ENCODE data around the gene USP31. TPM values are rescaled to one million over a fixed set of nuclear protein-coding genes. Genes with fewer than 3 reads are reported as not detected.

The USP31 gene
- total RNA-seq, 1 experiment from 2014 or later: 17.4 TPM

GRCh38 chr16:23196539-23196938 is 47.3 kb upstream of the USP31 start:
- Mint-ChIP-seq H3K27ac (no peak overlapping the region), H3K4me1 (peaks cover 40% of the 10 kb centered on the region), H3K27me3 (ENCODE audit: low read depth) (peaks cover 4% of the 10 kb centered on the region; the same call in 1 of the 2 replicates), H3K4me3 (no peak overlapping the region), H3K36me3 (no peaks in the 10 kb centered on the region), H3K9me3 (no peaks in the 10 kb centered on the region)
- no peak for TF ChIP-seq IRF1 (CRISPR knock-in tag; IDR thresholded peaks at IDR 0.05)
- no peak for TF ChIP-seq CDX4 (CRISPR knock-in tag; IDR thresholded peaks at IDR 0.05; ENCODE audit: borderline replicate concordance)
- TF ChIP-seq HMGXB4 (CRISPR knock-in tag; IDR thresholded peaks at IDR 0.05): no peak
- no peak for TF ChIP-seq ZNF219 (CRISPR knock-in tag; IDR thresholded peaks at IDR 0.05; ENCODE audit: borderline replicate concordance)
- TF ChIP-seq ZNF425 (CRISPR knock-in tag; conservative IDR thresholded peaks at IDR 0.05): no peak
- no peak for TF ChIP-seq ZBTB21 (CRISPR knock-in tag; IDR thresholded peaks at IDR 0.05; ENCODE audit: borderline replicate concordance)
- TF ChIP-seq ELF4 (CRISPR knock-in tag; IDR thresholded peaks at IDR 0.05; ENCODE audit: low read depth): no peak
- ChIA-PET POLR2A (no interaction called here), CTCF (interaction anchor here (1.5 kb wide), 1 partner anchor 239 kb away, joined by 3 read pairs; no protein-coding TSS in a partner anchor)
- DNase-seq (ENCODE audit: low spot score) (no peak), ATAC-seq (peak; percentile 40)

- H3K4me3 Mint-ChIP-seq: no peak overlapping the region
- H3K9me3 Mint-ChIP-seq: no peaks in the 10 kb centered on the region
- no peaks in the 10 kb centered on the region for H3K36me3 Mint-ChIP-seq
- H3K4me1 Mint-ChIP-seq: peaks cover 29% of the 10 kb centered on the region
- ATAC-seq: no peak
- POLR2A ChIA-PET: no interaction called here
- no peak for DNase-seq (ENCODE audit: low spot score)
- CTCF ChIA-PET: interaction anchor here (1.5 kb wide), 1 partner anchor 240 kb away, joined by 3 read pairs; no protein-coding TSS in a partner anchor
- H3K27ac Mint-ChIP-seq: 0 out of 2 replicates have a peak overlapping the region, but pooled peaks have one; percentile 6
- H3K27me3 Mint-ChIP-seq (ENCODE audit: low read depth): peaks cover 4% of the 10 kb centered on the region; the same call in 1 of the 2 replicates
- TF ChIP-seq KAT7 (CRISPR knock-in tag; IDR thresholded peaks at IDR 0.05; ENCODE audit: borderline replicate concordance): no peak
- TF ChIP-seq RORB (CRISPR knock-in tag; IDR thresholded peaks at IDR 0.05): no peak
- TF ChIP-seq NFE2L1 (CRISPR knock-in tag; IDR thresholded peaks at IDR 0.05): no peak
- no peak for TF ChIP-seq ATF2 (CRISPR knock-in tag; IDR thresholded peaks at IDR 0.05; ENCODE audit: borderline replicate concordance, low read depth)
- no peak for TF ChIP-seq ETV6 (CRISPR knock-in tag; IDR thresholded peaks at IDR 0.05)
- no peak for TF ChIP-seq ZNF263 (CRISPR knock-in tag; IDR thresholded peaks at IDR 0.05; ENCODE audit: low read depth)
- TF ChIP-seq ZNF219 (CRISPR knock-in tag; IDR thresholded peaks at IDR 0.05; ENCODE audit: borderline replicate concordance): no peak
- no peak for TF ChIP-seq ZNF671 (CRISPR knock-in tag; IDR thresholded peaks at IDR 0.05)
- TF ChIP-seq USF1 (CRISPR knock-in tag; IDR thresholded peaks at IDR 0.05): no peak
- no peak for TF ChIP-seq MLX (CRISPR knock-in tag; IDR thresholded peaks at IDR 0.05)
- TF ChIP-seq STAT6 (CRISPR knock-in tag; conservative IDR thresholded peaks at IDR 0.05; ENCODE audit: low read depth): no peak
- no peak for TF ChIP-seq ATF1 (CRISPR knock-in tag; IDR thresholded peaks at IDR 0.05)
- no peak for TF ChIP-seq HMGA2 (CRISPR knock-in tag; IDR thresholded peaks at IDR 0.05)
- TF ChIP-seq CBFB (CRISPR knock-in tag; IDR thresholded peaks at IDR 0.05; ENCODE audit: low read depth): no peak
- no peak for TF ChIP-seq GABPB1 (CRISPR knock-in tag; IDR thresholded peaks at IDR 0.05)
- TF ChIP-seq SP1 (CRISPR knock-in tag; conservative IDR thresholded peaks at IDR 0.05): no peak
- no peak for TF ChIP-seq NR1H2 (CRISPR knock-in tag; IDR thresholded peaks at IDR 0.05)
Measured at GRCh38 chr16:23195366-23195978, 46.2 kb upstream of the USP31 start.

Data from WTC11 (cell line).